Endothelial cell of umbilical vein (primary cell): Measurements from ENCODE around the gene SLC9A9. TPM values are rescaled to one million over a fixed set of nuclear protein-coding genes. Genes with fewer than 3 reads are reported as not detected.
A peak's percentile ranks its signal among the peaks of the same experiment; 100 is the strongest.

Experiments
- Bru-seq: library from RNA; stranded (reverse); fragments of 400-500 nt; gene quantifications from one replicate; lab custom pipeline; 2021; lab: Mats Ljungman, UMichigan
- BruChase-seq, 2 experiments: library from RNA; stranded (reverse); fragments of 400-500 nt; gene quantifications; one replicate each; lab custom pipeline; 2021; lab: Mats Ljungman, UMichigan
- BruUV-seq: library from RNA; stranded (reverse); fragments of 400-500 nt; replicated peaks from 2 replicates; lab custom pipeline; 2021; lab: Mats Ljungman, UMichigan
- CTCF ChIA-PET: fragments of 300-600, 350-600 bp; sonication (Branson Sonifier 250); formaldehyde crosslinking; loops from one replicate; lab custom pipeline; 2021; ENCODE audit warnings: antibody characterized with exemption, inconsistent platforms; lab: Charles Lee
- POLR2A ChIA-PET: fragments of 300-600, 350-600 bp; sonication (Branson Sonifier 250); formaldehyde crosslinking; loops from one replicate; lab custom pipeline; 2021; ENCODE audit warnings: antibody characterized with exemption, inconsistent platforms; lab: Charles Lee
- DNase-seq: peaks from one replicate; pipeline ENCODE4 v3.0.0-alpha.2; 2011; ENCODE audit warnings: low read depth, low spot score
- FAIRE-seq: peaks from 2 replicates; lab custom pipeline; 2011; peaks lifted over from hg19 to GRCh38; lab: Jason Lieb, UNC
- H2AFZ ChIP-seq: 2 replicates; pipeline ENCODE4 v1.6.0; 2012; ENCODE audit warnings: low read depth, low read length, control low read depth, inconsistent platforms
- H3K27ac ChIP-seq: 2 replicates; pipeline ENCODE4 v1.5.1; 2011; ENCODE audit warnings: low read depth, mild to moderate bottlenecking, control low read depth, low read length, moderate library complexity; ENCODE audit not compliant: insufficient read depth
- H3K27me3 ChIP-seq, 2 experiments: 2 replicates each; pipeline versions ENCODE4 v1.6.0 to v1.6.1; 2011; ENCODE audit warnings: low read length in 2 of 2, mixed read lengths in 1 of 2; ENCODE audit not compliant: control insufficient read depth in 2 of 2, insufficient read depth in 2 of 2
- H3K36me3 ChIP-seq, 2 experiments: 2 replicates in 1 of 2; 3 replicates in 1 of 2; pipeline ENCODE4 v1.5.1; 2011; ENCODE audit warnings: low read length in 2 of 2, mild to moderate bottlenecking in 1 of 2, moderate library complexity in 1 of 2; ENCODE audit not compliant: control insufficient read depth in 2 of 2, insufficient read depth in 2 of 2; ENCODE audit errors: extremely low read depth in 1 of 2
- H3K4me1 ChIP-seq: 3 replicates; pipeline ENCODE4 v1.5.1; 2011; ENCODE audit warnings: mild to moderate bottlenecking, low read length; ENCODE audit not compliant: control insufficient read depth, insufficient read depth; ENCODE audit errors: extremely low read depth
- H3K4me2 ChIP-seq: 2 replicates; pipeline ENCODE4 v1.6.1; 2011; ENCODE audit warnings: low read length, control low read depth, mixed read lengths; ENCODE audit not compliant: insufficient read depth
- H3K4me3 ChIP-seq, 3 experiments: fragments of 200-600 bp in 1 of 3; sonication (generic), shearing (Covaris generic) in 1 of 3; replicated peaks in 1 of 3; 2 replicates each; pipeline ENCODE4 v1.5.1; 2011 to 2016; ENCODE audit warnings: control low read depth in 3 of 3, low read length in 3 of 3, mild to moderate bottlenecking in 2 of 3, inconsistent platforms in 1 of 3, low read depth in 1 of 3, moderate library complexity in 1 of 3; ENCODE audit not compliant: insufficient read depth in 1 of 3
- H3K79me2 ChIP-seq: 2 replicates; pipeline ENCODE4 v1.6.0; 2012; ENCODE audit warnings: low read length, inconsistent platforms; ENCODE audit not compliant: control insufficient read depth, insufficient read depth
- H3K9ac ChIP-seq: replicated peaks from 2 replicates; pipeline ENCODE3; 2011; ENCODE audit warnings: low read length, control low read depth; ENCODE audit not compliant: insufficient read depth; ENCODE audit errors: extremely low read depth
- H3K9me1 ChIP-seq: replicated peaks from 3 replicates; pipeline ENCODE4 v1.6.0; 2011; ENCODE audit warnings: mild to moderate bottlenecking, low read length; ENCODE audit not compliant: control insufficient read depth, insufficient read depth; ENCODE audit errors: extremely low read depth
- H3K9me3 ChIP-seq: replicated peaks from 2 replicates; pipeline ENCODE4 v1.5.1; 2012; ENCODE audit warnings: low read length, inconsistent platforms; ENCODE audit not compliant: control insufficient read depth, insufficient read depth
- H4K20me1 ChIP-seq: replicated peaks from 2 replicates; pipeline ENCODE3; 2011; ENCODE audit warnings: mild to moderate bottlenecking, low read length; ENCODE audit not compliant: control insufficient read depth, insufficient read depth; ENCODE audit errors: extremely low read depth
- CTCF ChIP-seq, 2 donors: IDR thresholded peaks; 1 replicate in 1 of 2; 2 replicates in 1 of 2; pipeline ENCODE4 v1.5.1; 2011; ENCODE audit warnings: low read length in 2 of 2, mild to moderate bottlenecking in 2 of 2, moderate library complexity in 2 of 2, control low read depth in 1 of 2, inconsistent platforms in 1 of 2, low read depth in 1 of 2; ENCODE audit not compliant: insufficient read depth in 1 of 2; ENCODE audit errors: extremely low read depth in 1 of 2
- EZH2 ChIP-seq: IDR thresholded peaks from 2 replicates; pipeline ENCODE4 v1.6.1; 2012; ENCODE audit warnings: borderline replicate concordance, low read depth, mild to moderate bottlenecking, moderate library complexity, low read length, inconsistent platforms; ENCODE audit not compliant: severe bottlenecking
- FOS ChIP-seq: IDR thresholded peaks from 2 replicates; pipeline ENCODE4 v1.6.1; 2011; ENCODE audit warnings: mild to moderate bottlenecking, low read length, moderate library complexity, borderline replicate concordance; ENCODE audit not compliant: insufficient read depth
- GATA2 ChIP-seq: IDR thresholded peaks from 2 replicates; pipeline ENCODE4 v1.7.0; 2011; ENCODE audit warnings: low read depth, mild to moderate bottlenecking, moderate library complexity, mixed read lengths, low read length; ENCODE audit not compliant: insufficient read length, insufficient read depth
- JUN ChIP-seq: IDR thresholded peaks from 2 replicates; pipeline ENCODE4 v1.6.1; 2011; ENCODE audit warnings: borderline replicate concordance, low read depth; ENCODE audit not compliant: insufficient read length, insufficient read depth
- MAX ChIP-seq: IDR thresholded peaks from 2 replicates; pipeline ENCODE4 v1.6.1; 2011; ENCODE audit not compliant: insufficient read depth, insufficient read length
- MYC ChIP-seq: IDR thresholded peaks from one replicate; pipeline ENCODE4 v1.6.1; 2011; ENCODE audit warnings: mild to moderate bottlenecking, low read depth, low read length
- POLR2A ChIP-seq: IDR thresholded peaks from 2 replicates; pipeline ENCODE4 v1.6.1; 2012; ENCODE audit warnings: low read depth, mild to moderate bottlenecking, control low read depth, low read length
- POLR2AphosphoS5 ChIP-seq: IDR thresholded peaks from 2 replicates; pipeline ENCODE4 v1.6.1; 2012; ENCODE audit warnings: low read depth, mild to moderate bottlenecking, control low read depth, low read length, moderate library complexity; ENCODE audit not compliant: insufficient read depth
- dilution Hi-C: fragments of 300-500 bp; cut with MboI; formaldehyde crosslinking; loops from one replicate; pipeline ENCODE4 v1.15.0; 2019; ENCODE audit warnings: low sequenced_read_pairs; ENCODE audit not compliant: extremely low pct_ligation_motif_present
- intact Hi-C: fragments of 100-400 bp; cut with micrococcal nuclease; formaldehyde crosslinking; loops from one replicate; pipeline ENCODE4 v1.10.0; 2022
- long read RNA-seq: library from polyadenylated mRNA; stranded (forward); transcript quantifications from one replicate; pipeline ENCODE4 v2.0.0, GENCODE V29; 2021
- polyA minus RNA-seq, 3 experiments: library from RNA; depleted of rRNA, polyadenylated mRNA; stranded (reverse); fragments of >200 nt; gene quantifications; 1 replicate in 1 of 3; 2 replicates in 2 of 3; pipeline ENCODE4 v1.2.3, GENCODE V29; 2011
- polyA plus RNA-seq, 4 experiments: library from polyadenylated mRNA; depleted of rRNA in 3 of 4; stranded (reverse) in 3 of 4; unstranded in 1 of 4; fragments of >200 nt; gene quantifications; 2 replicates each; pipeline versions ENCODE4 v1.2.1 to v1.2.3, GENCODE V29; 2011 to 2012; ENCODE audit warnings: missing spikeins in 1 of 4
- total RNA-seq: library from RNA; stranded (reverse); gene quantifications from 2 replicates; pipeline ENCODE4 v1.2.3, GENCODE V29; 2021

SLC9A9 gene
- total RNA-seq (1.3 and 1.5 TPM in 2 replicates), polyA plus RNA-seq (1.8 TPM in 2 replicates), polyA minus RNA-seq (5.3 and 15.1 TPM in 2 replicates), Bru-seq, nascent RNA (percentile 34 among the genes with signal in this experiment), BruChase-seq, experiment 1, labeled RNA remaining after a 6-hour chase (percentile 17 among the genes with signal in this experiment), BruChase-seq, experiment 2, labeled RNA remaining after a 2-hour chase (percentile 23 among the genes with signal in this experiment)
- 1.2 and 1.5 TPM in 2 replicates for polyA plus RNA-seq (2011; cell fraction: cytosol; rRNA removed)
- 2.1 and 2.3 TPM in 2 replicates for polyA plus RNA-seq (2011; cell fraction: nucleus; rRNA removed)
- 0.16 and 0.59 TPM in 2 replicates for polyA plus RNA-seq (2012)
- not detected for polyA minus RNA-seq (2011; cell fraction: cytosol; rRNA and poly(A)+ RNA removed)
- polyA minus RNA-seq (2011; cell fraction: nucleus; rRNA and poly(A)+ RNA removed) = 13.7 and 19.2 TPM in 2 replicates
- long read RNA-seq = 0 reads

DNA sequence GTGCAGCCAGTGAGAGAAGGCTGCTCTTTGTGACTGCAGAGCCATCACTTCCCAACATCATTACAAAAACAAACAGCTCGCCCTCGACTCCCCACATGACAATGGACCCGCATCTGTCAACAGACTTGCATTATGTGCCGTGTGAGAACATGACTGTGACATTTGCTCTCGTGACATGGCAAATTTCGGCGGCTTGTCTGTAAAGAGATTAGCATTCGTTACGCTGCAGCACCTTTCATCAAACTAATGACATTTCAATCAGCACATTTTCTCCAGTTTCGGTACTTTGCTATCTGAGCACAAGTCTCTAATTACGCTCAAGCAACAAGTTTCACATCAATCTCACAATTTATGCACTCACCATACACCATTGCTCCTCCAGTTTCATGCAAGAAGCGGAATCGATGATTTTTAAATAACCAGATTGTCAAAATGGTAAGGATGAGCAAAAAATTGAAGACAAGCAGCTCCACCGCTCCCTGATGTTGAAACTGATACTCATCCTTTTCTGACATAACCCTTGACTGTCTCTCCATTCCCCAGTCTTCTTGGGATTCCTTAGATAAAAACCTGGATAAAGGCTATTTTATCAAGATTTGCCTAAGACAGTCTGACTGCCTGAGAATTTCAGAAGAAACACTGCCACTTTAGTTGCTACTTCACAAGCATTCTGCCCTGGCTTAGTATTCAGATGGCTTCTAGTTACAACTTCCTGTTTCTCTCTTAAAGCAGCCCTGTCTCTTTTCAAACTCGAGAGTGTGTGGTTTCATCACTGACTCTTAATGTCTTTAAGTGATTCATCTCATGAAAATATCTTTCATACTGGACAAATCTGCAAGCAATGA, at the start of gene SLC9A9:
SLC9A9 (minus strand) TSS at position 682 of the 845 bp plus-strand sequence; CDS start at position 536, 146 bp downstream.
- BruUV-seq = no TSS peak
- intact Hi-C loops = loop anchor here (2.0 kb wide), 1 partner anchor 17 kb away; no protein-coding TSS in a partner anchor
- CTCF ChIA-PET = interaction anchor here (1.0 kb wide), 2 partner anchors 16 to 72 kb away, joined by 3 read pairs; no protein-coding TSS in a partner anchor

GRCh38 chr3:143897576-143898295, 49.5 kb upstream of the SLC9A9 start:
- H3K79me2 ChIP-seq = no peaks in the 10 kb centered on the region
- dilution Hi-C loops = no loop called here
- H3K4me2 ChIP-seq = no peak overlapping the region
- no peaks in the 10 kb centered on the region for H4K20me1 ChIP-seq
- H3K9me3 ChIP-seq = no peaks in the 10 kb centered on the region
- no peak overlapping the region for H3K4me3 ChIP-seq
- TF ChIP-seq POLR2A (no peak), EZH2 (no peak), JUN (no peak), MYC (no peak), CTCF (IDR thresholded peaks at IDR 0.05; ENCODE audit: extremely low read depth in 1 of 2, insufficient read depth in 1 of 2, low read depth in 1 of 2, low read length in 2 of 2) (no peak), GATA2 (no peak), FOS (no peak), MAX (no peak), POLR2AphosphoS5 (no peak)
- POLR2A ChIA-PET = interaction anchor here (0.9 kb wide), 1 partner anchor 73 kb away, joined by 3 read pairs; no protein-coding TSS in a partner anchor
- H3K27me3 ChIP-seq = no peaks in the 10 kb centered on the region
- H2AFZ ChIP-seq = peak overlapping the region; percentile 73
- BruUV-seq = no TSS peak
- H3K9ac ChIP-seq = no peak overlapping the region
- H3K4me1 ChIP-seq = peaks cover 7% of the 10 kb centered on the region
- CTCF ChIA-PET = interaction anchor here (0.7 kb wide), 1 partner anchor 1870 kb away, joined by 4 read pairs; no protein-coding TSS in a partner anchor
- H3K36me3 ChIP-seq = no peaks in the 10 kb centered on the region
- intact Hi-C loops = no loop called here
- no peak overlapping the region for H3K27ac ChIP-seq
- no peaks in the 10 kb centered on the region for H3K9me1 ChIP-seq
- DNase-seq = peak; percentile 24
- no peak for FAIRE-seq

More for the DNA sequence above, at the start of gene SLC9A9:
- Histone ChIP-seq H3K4me3 (peak within 1 kb of the TSS; percentile 43 to 91 (median 51)), H2AFZ (peak within 1 kb of the TSS; percentile 95), H3K27me3 (no peaks in the 10 kb centered on the region), H3K4me2 (peak within 1 kb of the TSS; percentile 91), H3K79me2 (no peaks in the 10 kb centered on the region), H4K20me1 (no peaks in the 10 kb centered on the region), H3K9me3 (no peaks in the 10 kb centered on the region), H3K27ac (no peak within 1 kb of the TSS), H3K9me1 (no peaks in the 10 kb centered on the region), H3K4me1 (peaks cover 15% of the 10 kb centered on the region), H3K9ac (peak within 1 kb of the TSS; percentile 30), H3K36me3 (no peaks in the 10 kb centered on the region)
- DNase-seq (peak; percentile 58), FAIRE-seq (peak; percentile 94)
- dilution Hi-C loops = no loop called here
- POLR2A ChIA-PET = interaction anchor here (1.5 kb wide), 1 partner anchor 124 kb away, joined by 4 read pairs; the partner anchor contains the start of gene DIPK2A
- TF ChIP-seq EZH2 (no peak), FOS (peak; percentile 7)
